ENCODE data around the gene NXNL2. TPM values are rescaled to one million over a fixed set of nuclear protein-coding genes. Genes with fewer than 3 reads are reported as not detected.

The NXNL2 gene
- total and polyA plus RNA-seq, 2 experiments from 2014 or later, result 3.4 to 5.1 TPM

- Mint-ChIP-seq H3K36me3 (ENCODE audit: low read depth) (no peaks in the 10 kb centered on the region), H3K27ac (no peak overlapping the region), H3K4me1 (peaks cover 7% of the 10 kb centered on the region; the same call in 1 of the 3 replicates), H3K9me3 (no peaks in the 10 kb centered on the region), H3K27me3 (ENCODE audit: insufficient read depth, low read depth, poor library complexity) (peaks cover 5% of the 10 kb centered on the region), H3K4me3 (no peak overlapping the region)
- Histone ChIP-seq H2AFZ (no peak overlapping the region; the same call in 1 of the 2 replicates), H3F3A (replicated peaks; ENCODE audit: low read depth) (no peaks in the 10 kb centered on the region), H3K4me2 (no peak overlapping the region), H4K20me1 (replicated peaks; ENCODE audit: insufficient read depth) (no peaks in the 10 kb centered on the region), H3K27me3 (ENCODE audit: insufficient read depth) (no peaks in the 10 kb centered on the region), H3K9me2 (ENCODE audit: insufficient read depth) (no peaks in the 10 kb centered on the region), H3K79me2 (replicated peaks; ENCODE audit: insufficient read depth) (no peaks in the 10 kb centered on the region), H3K4me1 (ENCODE audit: insufficient read depth) (0 out of 2 replicates have a peak, but pooled peaks cover 5% of the 10 kb centered on the region), H3K36me3 (ENCODE audit: insufficient read depth) (no peaks in the 10 kb centered on the region), H3K4me3 (no peak overlapping the region), H3K27ac (ENCODE audit: low read depth) (no peak overlapping the region)
- no peak for TF ChIP-seq EZH2phosphoT487 (IDR thresholded peaks at IDR 0.05; ENCODE audit: unreplicated experiment)
- TF ChIP-seq STAT1 (IDR thresholded peaks at IDR 0.05; ENCODE audit: unreplicated experiment), result no peak
- TF ChIP-seq CREB1 (CRISPR knock-in tag; IDR thresholded peaks at IDR 0.05; ENCODE audit: low read depth), result no peak
- no peak for TF ChIP-seq ZNF462 (CRISPR knock-in tag; IDR thresholded peaks at IDR 0.05)
- TF ChIP-seq, protein P1, sequence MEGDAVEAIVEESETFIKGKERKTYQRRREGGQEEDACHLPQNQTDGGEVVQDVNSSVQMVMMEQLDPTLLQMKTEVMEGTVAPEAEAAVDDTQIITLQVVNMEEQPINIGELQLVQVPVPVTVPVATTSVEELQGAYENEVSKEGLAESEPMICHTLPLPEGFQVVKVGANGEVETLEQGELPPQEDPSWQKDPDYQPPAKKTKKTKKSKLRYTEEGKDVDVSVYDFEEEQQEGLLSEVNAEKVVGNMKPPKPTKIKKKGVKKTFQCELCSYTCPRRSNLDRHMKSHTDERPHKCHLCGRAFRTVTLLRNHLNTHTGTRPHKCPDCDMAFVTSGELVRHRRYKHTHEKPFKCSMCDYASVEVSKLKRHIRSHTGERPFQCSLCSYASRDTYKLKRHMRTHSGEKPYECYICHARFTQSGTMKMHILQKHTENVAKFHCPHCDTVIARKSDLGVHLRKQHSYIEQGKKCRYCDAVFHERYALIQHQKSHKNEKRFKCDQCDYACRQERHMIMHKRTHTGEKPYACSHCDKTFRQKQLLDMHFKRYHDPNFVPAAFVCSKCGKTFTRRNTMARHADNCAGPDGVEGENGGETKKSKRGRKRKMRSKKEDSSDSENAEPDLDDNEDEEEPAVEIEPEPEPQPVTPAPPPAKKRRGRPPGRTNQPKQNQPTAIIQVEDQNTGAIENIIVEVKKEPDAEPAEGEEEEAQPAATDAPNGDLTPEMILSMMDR (conservative IDR thresholded peaks at IDR 0.05; ENCODE audit: low read depth in 2 of 2), result no peak
- TF ChIP-seq, protein P2, sequence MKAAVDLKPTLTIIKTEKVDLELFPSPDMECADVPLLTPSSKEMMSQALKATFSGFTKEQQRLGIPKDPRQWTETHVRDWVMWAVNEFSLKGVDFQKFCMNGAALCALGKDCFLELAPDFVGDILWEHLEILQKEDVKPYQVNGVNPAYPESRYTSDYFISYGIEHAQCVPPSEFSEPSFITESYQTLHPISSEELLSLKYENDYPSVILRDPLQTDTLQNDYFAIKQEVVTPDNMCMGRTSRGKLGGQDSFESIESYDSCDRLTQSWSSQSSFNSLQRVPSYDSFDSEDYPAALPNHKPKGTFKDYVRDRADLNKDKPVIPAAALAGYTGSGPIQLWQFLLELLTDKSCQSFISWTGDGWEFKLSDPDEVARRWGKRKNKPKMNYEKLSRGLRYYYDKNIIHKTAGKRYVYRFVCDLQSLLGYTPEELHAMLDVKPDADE (IDR thresholded peaks at IDR 0.05), result no peak
- TF ChIP-seq ZNF331 (CRISPR knock-in tag; IDR thresholded peaks at IDR 0.05; ENCODE audit: low read depth), result no peak
- TF ChIP-seq JUNB (IDR thresholded peaks at IDR 0.05; ENCODE audit: unreplicated experiment), result no peak
- TF ChIP-seq EZH2 (IDR thresholded peaks at IDR 0.05; ENCODE audit: low read depth, unreplicated experiment), result no peak
- no peak for TF ChIP-seq POLR2AphosphoS5 (IDR thresholded peaks at IDR 0.05; ENCODE audit: low read depth)
- TF ChIP-seq NANOG (IDR thresholded peaks at IDR 0.05; ENCODE audit: borderline replicate concordance), result no peak
- no peak for TF ChIP-seq ZNF114 (CRISPR knock-in tag; IDR thresholded peaks at IDR 0.05)
- TF ChIP-seq REST (IDR thresholded peaks at IDR 0.05; ENCODE audit: unreplicated experiment), result no peak
- ATAC-seq, result no peak
- no peak for DNase-seq (ENCODE audit: low spot score)
These were observed 37.7 kb downstream of the NXNL2 start for GRCh38 chr9:88572684-88573083.
